Rectal smooth muscle tissue (tissue), 1 donor: ENCODE results near the gene RASSF3.

ENCODE experiments used
- H3K27ac ChIP-seq: one replicate; pipeline ENCODE4 v1.7.0; 2013; ENCODE audit warnings: low read depth, low read length, inconsistent platforms
- H3K27me3 ChIP-seq: one replicate; pipeline ENCODE4 v1.7.0; 2013; ENCODE audit warnings: low read length; ENCODE audit not compliant: control insufficient read depth, insufficient read depth
- H3K36me3 ChIP-seq: one replicate; pipeline ENCODE4 v1.7.0; 2013; ENCODE audit warnings: low read length; ENCODE audit not compliant: control insufficient read depth, insufficient read depth
- H3K4me1 ChIP-seq: one replicate; pipeline ENCODE4 v1.7.0; 2013; ENCODE audit warnings: low read length; ENCODE audit not compliant: control insufficient read depth, insufficient read depth
- H3K4me3 ChIP-seq: one replicate; pipeline ENCODE4 v1.7.0; 2013; ENCODE audit warnings: low read length
- H3K9ac ChIP-seq: one replicate; pipeline ENCODE4 v1.7.0; 2013; ENCODE audit warnings: low read length

RASSF3 gene, protein sequence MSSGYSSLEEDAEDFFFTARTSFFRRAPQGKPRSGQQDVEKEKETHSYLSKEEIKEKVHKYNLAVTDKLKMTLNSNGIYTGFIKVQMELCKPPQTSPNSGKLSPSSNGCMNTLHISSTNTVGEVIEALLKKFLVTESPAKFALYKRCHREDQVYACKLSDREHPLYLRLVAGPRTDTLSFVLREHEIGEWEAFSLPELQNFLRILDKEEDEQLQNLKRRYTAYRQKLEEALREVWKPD

DNA sequence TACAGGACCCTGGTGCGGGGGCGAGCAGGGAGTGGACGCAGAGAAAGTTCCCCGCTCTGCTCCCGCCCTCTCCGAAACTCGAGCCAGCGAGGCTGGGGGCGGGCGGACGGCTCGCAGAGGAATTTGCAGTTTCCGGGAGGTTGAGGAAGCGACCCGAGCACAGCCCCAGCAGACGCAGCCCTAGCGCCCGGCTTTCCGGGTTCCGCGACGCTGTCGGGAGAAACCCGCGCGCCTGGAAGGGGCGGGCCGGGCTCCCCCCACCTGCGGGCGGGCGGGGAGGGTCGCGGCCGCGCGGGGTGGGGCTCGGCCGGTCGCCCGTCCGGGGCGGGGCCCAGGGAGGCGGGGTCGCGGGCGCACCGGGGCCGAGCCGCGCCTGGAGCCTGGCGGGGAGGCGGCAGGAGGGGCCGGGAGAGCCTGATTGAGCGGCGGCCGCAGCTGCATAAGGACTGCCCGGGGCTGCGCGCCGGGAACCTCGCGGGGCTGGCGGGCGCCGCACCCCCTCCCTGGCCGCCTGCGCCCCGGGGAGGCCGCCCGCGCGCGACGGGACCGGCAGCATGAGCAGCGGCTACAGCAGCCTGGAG lies at the start of gene RASSF3:
TSS of gene RASSF3 (plus strand) at position 417 of the 581 bp plus-strand sequence. CDS start at position 555, 138 bp downstream.
- peaks cover 2% of the 10 kb centered on the region for H3K4me1 ChIP-seq
- H3K27ac ChIP-seq, result peak within 1 kb of the TSS; percentile 92
- no peaks in the 10 kb centered on the region for H3K27me3 ChIP-seq
- peak within 1 kb of the TSS; percentile 98 for H3K4me3 ChIP-seq
- H3K9ac ChIP-seq, result peak within 1 kb of the TSS; percentile 79
- no peaks in the 10 kb centered on the region for H3K36me3 ChIP-seq

DNA sequence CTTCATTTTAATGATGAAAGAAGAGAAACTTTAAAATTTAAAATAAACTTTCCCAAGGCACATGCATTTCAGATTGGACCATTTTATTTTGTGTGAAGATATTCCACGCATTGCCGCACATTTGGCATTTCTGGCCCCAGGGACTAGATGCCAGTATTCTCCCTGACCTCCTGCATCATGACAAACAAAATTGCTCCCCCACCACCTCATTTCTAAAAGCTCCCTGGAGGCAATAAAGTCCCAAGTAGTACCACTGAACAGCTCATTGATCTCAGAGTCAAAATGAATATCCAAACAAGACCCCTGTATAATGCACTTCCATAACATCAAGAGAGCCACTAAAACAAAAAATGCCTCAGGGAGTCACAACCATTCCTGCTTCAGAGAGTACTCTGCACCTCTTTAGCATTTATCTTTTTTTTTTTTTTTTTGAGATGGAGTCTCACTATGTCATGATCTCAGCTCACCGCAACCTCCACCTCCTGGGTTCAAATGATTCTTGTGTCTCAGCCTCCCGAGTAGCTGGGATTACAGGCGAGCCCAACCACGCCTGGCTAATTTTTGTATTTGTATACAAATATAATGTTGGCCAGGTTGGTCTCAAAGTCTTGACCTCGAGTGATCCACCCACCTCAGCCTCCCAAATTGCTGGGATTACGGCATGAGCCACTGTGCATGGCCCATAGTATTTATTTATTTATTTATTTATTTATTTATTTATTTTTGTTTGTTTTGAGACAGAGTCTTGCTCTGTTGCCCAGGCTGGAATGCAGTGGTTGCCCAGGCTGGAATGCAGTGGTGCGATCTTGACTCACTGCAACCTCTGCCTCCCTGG lies 48.8 kb upstream of the RASSF3 start:
- H3K4me1 ChIP-seq, result no peaks in the 10 kb centered on the region
- no peak overlapping the region for H3K9ac ChIP-seq
- no peak overlapping the region for H3K4me3 ChIP-seq
- no peaks in the 10 kb centered on the region for H3K27me3 ChIP-seq
- H3K27ac ChIP-seq, result no peak overlapping the region
- H3K36me3 ChIP-seq, result no peaks in the 10 kb centered on the region

DNA sequence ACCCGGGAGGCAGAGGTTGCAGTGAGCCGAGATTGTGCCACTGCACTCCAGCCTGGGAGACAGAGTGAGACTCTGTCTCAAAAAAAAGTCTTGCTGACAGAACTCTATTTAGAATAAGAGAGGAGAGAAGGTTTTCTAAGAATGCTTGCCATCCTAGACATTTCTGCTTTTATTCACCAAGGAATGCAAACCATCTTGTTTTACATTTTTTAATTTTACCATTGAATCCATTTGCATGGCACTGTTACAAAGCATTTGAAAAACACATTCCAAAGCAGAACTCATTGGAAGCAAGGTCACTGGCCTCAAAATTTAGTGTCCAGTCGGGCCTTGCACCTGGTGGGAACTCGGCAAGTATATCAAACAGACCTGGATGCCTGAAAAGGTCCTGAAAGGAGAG lies 44.2 kb upstream of the RASSF3 start:
- no peaks in the 10 kb centered on the region for H3K36me3 ChIP-seq
- no peak overlapping the region for H3K4me3 ChIP-seq
- no peaks in the 10 kb centered on the region for H3K27me3 ChIP-seq
- no peaks in the 10 kb centered on the region for H3K4me1 ChIP-seq
- no peak overlapping the region for H3K9ac ChIP-seq
- no peak overlapping the region for H3K27ac ChIP-seq

DNA sequence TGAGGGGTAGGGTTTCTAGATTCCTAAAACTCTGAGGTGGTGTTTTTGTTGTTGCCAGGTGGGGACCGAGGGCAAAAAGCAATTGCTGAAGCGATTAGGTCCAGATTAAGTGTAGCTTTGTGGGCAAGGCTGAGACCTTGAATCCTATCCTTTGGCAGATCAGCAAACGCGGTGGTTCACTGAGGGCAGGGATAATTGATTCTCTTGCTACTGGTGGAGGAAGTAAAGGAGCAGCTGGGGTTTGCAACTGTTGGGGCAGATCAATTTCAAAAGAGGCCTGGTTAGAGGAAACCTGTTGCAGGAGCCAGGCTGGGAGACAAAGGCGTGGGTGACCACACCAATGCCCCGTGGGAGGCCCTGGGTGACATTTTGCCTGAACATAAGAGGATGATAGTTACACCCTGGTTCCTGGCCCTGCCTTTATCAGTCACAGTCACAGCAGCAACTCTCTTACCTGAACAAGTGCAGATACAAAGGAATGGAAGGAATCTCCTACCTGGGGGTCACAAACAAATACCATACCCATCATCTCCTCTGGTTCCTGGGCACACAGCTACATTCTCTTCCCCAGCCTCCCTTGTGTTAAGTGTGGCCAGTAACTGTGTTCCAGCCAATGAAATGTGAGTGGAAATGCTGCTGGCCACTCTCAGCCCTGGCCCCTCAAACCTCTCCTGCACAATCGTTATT lies 43.3 kb upstream of the RASSF3 start:
- no peak overlapping the region for H3K4me3 ChIP-seq
- H3K36me3 ChIP-seq, result no peaks in the 10 kb centered on the region
- H3K4me1 ChIP-seq, result no peaks in the 10 kb centered on the region
- no peak overlapping the region for H3K9ac ChIP-seq
- no peaks in the 10 kb centered on the region for H3K27me3 ChIP-seq
- no peak overlapping the region for H3K27ac ChIP-seq

DNA sequence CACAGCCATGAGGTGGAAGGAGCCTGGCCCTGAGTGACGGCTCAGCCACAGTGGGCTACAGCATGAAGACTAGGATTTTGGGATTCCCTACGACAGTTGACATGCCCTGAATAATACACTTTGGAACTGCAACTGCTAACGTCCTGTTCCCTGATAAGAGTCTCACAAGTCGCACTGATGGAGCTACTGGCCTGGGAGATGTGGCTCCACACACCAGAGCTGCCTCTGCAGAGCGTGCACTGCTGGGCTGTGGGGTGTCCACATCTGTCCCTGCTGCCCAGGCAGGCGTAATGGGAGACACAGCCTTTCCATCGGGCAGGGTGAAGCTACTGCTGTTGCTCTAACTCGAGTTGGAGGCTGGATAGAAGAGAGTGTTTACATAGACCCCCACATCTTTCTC lies 42.7 kb upstream of the RASSF3 start:
- H3K9ac ChIP-seq, result no peak overlapping the region
- H3K4me3 ChIP-seq, result no peak overlapping the region
- no peaks in the 10 kb centered on the region for H3K36me3 ChIP-seq
- no peaks in the 10 kb centered on the region for H3K27me3 ChIP-seq
- H3K27ac ChIP-seq, result no peak overlapping the region
- H3K4me1 ChIP-seq, result no peaks in the 10 kb centered on the region

DNA sequence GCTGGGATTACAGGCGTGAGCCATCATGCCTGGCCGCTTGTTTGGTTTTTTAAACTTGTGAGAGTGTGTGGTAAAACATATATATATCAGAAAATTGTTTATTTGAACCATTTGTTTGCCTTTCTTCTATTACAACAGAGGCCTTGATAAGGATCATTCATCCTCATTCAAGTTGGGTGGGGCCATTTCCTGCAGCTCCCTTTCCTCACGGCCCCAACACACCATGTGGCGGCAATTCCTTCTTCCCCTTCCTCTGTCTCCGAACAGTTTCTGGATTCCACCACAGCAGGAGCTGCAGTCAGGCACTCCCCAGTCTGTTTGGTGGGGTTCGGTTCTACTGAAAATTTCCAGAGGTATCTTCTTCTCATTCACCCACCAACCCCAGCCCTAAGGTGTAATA lies 42.0 kb upstream of the RASSF3 start:
- H3K27me3 ChIP-seq, result no peaks in the 10 kb centered on the region
- no peaks in the 10 kb centered on the region for H3K36me3 ChIP-seq
- no peak overlapping the region for H3K9ac ChIP-seq
- H3K4me3 ChIP-seq, result no peak overlapping the region
- no peaks in the 10 kb centered on the region for H3K4me1 ChIP-seq
- no peak overlapping the region for H3K27ac ChIP-seq

DNA sequence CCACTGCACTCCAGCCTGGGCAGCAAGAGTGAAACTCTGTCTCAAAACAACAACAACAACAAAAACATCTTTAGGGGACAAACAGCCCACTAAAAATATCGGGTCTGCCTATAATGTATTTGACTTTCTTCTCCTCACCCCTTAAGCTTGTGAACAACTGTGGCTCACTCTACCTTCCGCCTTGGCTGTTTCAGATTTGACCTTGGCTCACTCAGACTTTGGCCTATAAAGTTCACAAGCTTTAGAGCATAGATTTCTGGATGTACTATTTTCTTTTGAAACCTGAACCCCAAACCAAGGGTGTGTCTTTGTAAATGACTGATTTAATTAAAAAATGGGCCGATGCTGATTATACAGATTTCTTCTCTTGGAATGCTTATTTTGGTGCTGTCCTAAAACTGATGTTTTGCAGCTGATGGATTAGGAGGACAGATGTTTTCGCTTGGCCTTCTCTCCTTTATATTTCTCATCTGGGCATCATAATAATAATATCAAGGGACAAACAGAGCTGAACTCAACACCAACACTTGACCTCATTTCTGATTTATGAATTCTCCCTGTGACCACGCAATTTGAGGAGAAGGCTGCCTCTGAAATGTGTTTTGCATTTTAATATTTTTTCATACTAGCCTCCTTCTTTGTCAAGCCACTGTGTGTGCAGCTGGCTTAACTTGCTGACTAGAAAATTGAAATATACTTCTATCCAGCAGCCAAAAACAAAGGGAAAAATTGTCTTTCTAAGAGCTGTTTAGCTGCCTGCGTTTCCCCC lies 40.2 kb upstream of the RASSF3 start:
- H3K27me3 ChIP-seq, result no peaks in the 10 kb centered on the region
- H3K36me3 ChIP-seq, result no peaks in the 10 kb centered on the region
- no peaks in the 10 kb centered on the region for H3K4me1 ChIP-seq
- no peak overlapping the region for H3K4me3 ChIP-seq
- no peak overlapping the region for H3K27ac ChIP-seq
- H3K9ac ChIP-seq, result no peak overlapping the region

DNA sequence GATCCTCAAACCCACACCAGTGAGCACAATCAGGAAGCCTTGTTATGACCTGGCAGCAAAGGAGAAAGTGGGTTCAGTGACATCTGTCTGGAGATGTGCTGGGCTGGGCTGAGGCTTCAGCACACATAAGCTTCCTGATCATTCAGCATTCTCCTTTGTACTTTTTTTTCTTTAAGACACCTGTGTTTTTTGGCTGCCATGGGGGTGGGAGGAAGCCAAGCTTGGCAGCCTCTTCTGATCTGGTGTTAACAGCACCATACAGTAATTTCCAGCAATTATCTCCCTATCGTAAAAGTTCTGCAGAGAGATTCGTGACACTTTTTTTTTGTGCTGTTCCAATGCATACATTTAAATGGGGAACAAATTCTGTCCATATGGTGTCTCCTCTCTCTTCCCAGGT lies 38.9 kb upstream of the RASSF3 start:
- no peak overlapping the region for H3K9ac ChIP-seq
- H3K36me3 ChIP-seq, result no peaks in the 10 kb centered on the region
- H3K4me3 ChIP-seq, result no peak overlapping the region
- no peaks in the 10 kb centered on the region for H3K4me1 ChIP-seq
- H3K27me3 ChIP-seq, result no peaks in the 10 kb centered on the region
- no peak overlapping the region for H3K27ac ChIP-seq

DNA sequence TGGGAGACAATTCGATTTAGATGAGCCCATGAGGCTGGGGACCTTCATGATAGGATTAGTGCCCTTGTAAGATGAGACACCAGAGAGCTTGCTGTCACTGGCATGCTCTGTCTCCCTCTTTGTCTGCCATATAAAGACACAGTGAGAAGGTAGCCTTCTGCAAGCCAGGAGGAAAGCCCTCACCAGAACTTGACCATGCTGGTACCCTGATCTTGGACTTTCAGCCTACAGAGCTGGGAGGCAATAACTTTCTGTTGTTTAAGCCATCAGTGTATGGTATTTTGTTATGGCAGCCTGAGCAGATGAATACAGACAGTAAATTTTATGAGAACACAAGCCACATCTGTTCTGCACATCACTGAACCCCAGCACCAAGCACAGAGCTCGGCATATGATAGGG lies 38.1 kb upstream of the RASSF3 start:
- no peak overlapping the region for H3K4me3 ChIP-seq
- H3K27me3 ChIP-seq, result no peaks in the 10 kb centered on the region
- no peak overlapping the region for H3K9ac ChIP-seq
- H3K36me3 ChIP-seq, result no peaks in the 10 kb centered on the region
- no peak overlapping the region for H3K27ac ChIP-seq
- H3K4me1 ChIP-seq, result no peaks in the 10 kb centered on the region

DNA sequence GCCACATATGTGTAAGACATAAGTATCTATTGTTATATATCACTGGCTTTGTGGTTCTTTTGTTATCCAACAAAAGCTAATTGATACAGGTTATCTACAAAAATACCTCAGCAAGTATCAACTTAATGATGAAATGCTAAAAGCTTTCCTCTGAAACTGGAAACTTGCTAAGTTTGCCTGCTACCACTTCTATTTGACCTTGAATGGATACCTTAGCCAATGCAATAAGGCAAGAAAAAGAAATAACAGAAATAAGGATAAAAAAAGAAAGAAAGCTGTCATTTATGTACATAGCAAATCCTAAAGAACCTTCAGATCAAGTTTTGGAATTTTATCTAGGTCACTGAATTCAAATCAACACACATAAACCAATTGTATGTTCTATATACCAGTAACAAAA lies 35.5 kb upstream of the RASSF3 start:
- Histone ChIP-seq H3K9ac (no peak overlapping the region), H3K36me3 (no peaks in the 10 kb centered on the region), H3K4me1 (no peaks in the 10 kb centered on the region), H3K4me3 (no peak overlapping the region), H3K27me3 (no peaks in the 10 kb centered on the region), H3K27ac (no peak overlapping the region)

DNA sequence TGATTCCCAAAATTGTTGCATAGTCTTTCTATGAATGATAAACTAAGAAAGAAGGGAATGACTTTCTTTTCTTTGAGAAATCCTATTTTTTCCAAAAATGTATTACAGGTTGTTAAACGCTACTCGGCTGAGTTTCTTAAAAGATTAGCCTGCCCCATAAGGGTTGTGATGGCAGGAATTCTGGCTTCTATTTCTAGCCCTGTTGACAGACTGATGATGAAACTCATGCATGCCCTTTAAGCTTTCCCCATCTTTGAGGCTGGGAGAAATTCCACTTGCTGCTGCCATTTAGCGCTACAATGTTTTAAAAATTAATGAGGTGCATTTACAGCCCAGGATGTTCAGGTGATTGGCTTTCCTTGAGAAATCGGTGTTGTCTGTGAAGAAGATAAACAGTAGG lies 33.2 kb upstream of the RASSF3 start:
- no peaks in the 10 kb centered on the region for H3K36me3 ChIP-seq
- H3K27ac ChIP-seq, result no peak overlapping the region
- H3K4me3 ChIP-seq, result no peak overlapping the region
- no peaks in the 10 kb centered on the region for H3K4me1 ChIP-seq
- no peaks in the 10 kb centered on the region for H3K27me3 ChIP-seq
- no peak overlapping the region for H3K9ac ChIP-seq

DNA sequence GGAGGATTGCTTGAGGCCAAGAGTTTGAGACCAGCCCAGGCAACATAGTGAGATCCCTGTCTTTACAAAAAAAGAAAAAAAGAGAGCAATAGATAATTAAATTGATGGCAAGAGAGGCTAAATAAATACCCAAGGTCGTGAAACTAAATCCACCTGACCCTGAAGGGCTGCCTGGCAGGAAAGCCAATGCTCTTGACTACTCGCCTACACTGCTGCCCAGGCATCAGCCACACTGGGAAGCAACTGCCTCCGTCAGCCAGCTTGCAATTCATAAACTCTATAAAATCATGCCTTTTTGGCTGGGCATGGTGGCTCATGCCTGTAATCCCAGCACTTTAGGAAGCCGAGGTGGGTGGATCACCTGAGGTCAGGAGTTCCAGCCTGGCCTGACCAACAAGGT lies 31.7 kb upstream of the RASSF3 start:
- Histone ChIP-seq H3K4me1 (no peaks in the 10 kb centered on the region), H3K36me3 (no peaks in the 10 kb centered on the region), H3K4me3 (no peak overlapping the region), H3K27me3 (no peaks in the 10 kb centered on the region), H3K27ac (no peak overlapping the region), H3K9ac (no peak overlapping the region)
